ENCODE data around the gene RPTOR. TPM values are rescaled to one million over a fixed set of nuclear protein-coding genes. Genes with fewer than 3 reads are reported as not detected.

RPTOR gene
- total RNA-seq, 1 experiment from 2014 or later = 25.1 TPM

GRCh38 chr17:80969030-80969673 lies 424.5 kb downstream of the RPTOR start:
- DNase-seq (ENCODE audit: low read depth) = no peak

- DNase-seq (ENCODE audit: low read depth) = no peak
Measured at GRCh38 chr17:80969674-80970043, 425.0 kb downstream of the RPTOR start.

- peak; percentile 80 for DNase-seq (ENCODE audit: low read depth)
Measured at GRCh38 chr17:80970044-80970761, 425.6 kb downstream of the RPTOR start.

- peak; percentile 35 for DNase-seq (ENCODE audit: low read depth)
Measured at GRCh38 chr17:80970762-80971703, 426.4 kb downstream of the RPTOR start.

GRCh38 chr17:80971704-80972304 lies 427.2 kb downstream of the RPTOR start:
- no peak for DNase-seq (ENCODE audit: low read depth)

GRCh38 chr17:80976701-80977100 lies 432.1 kb downstream of the RPTOR start:
- no peak for DNase-seq (ENCODE audit: low read depth)

GRCh38 chr17:80977172-80977571 lies 432.5 kb downstream of the RPTOR start:
- no peak for DNase-seq (ENCODE audit: low read depth)

GRCh38 chr17:80978499-80979497 lies 434.2 kb downstream of the RPTOR start:
- DNase-seq (ENCODE audit: low read depth) = peak; percentile 65

GRCh38 chr17:80979547-80980378 lies 435.1 kb downstream of the RPTOR start:
- DNase-seq (ENCODE audit: low read depth) = no peak

GRCh38 chr17:80980397-80981061 lies 435.9 kb downstream of the RPTOR start:
- peak; percentile 41 for DNase-seq (ENCODE audit: low read depth)

- DNase-seq (ENCODE audit: low read depth) = no peak
Measured at GRCh38 chr17:80981062-80981902, 436.6 kb downstream of the RPTOR start.

- DNase-seq (ENCODE audit: low read depth) = no peak
Measured at GRCh38 chr17:80981929-80982425, 437.3 kb downstream of the RPTOR start.

- DNase-seq (ENCODE audit: low read depth) = no peak
Measured at GRCh38 chr17:80982426-80982974, 437.9 kb downstream of the RPTOR start.

- no peak for DNase-seq (ENCODE audit: low read depth)
Measured at GRCh38 chr17:80983545-80983944, 438.9 kb downstream of the RPTOR start.

- peak; percentile 90 for DNase-seq (ENCODE audit: low read depth)
Measured at GRCh38 chr17:80984749-80985148, 440.1 kb downstream of the RPTOR start.

GRCh38 chr17:80986046-80986445 lies 441.4 kb downstream of the RPTOR start:
- DNase-seq (ENCODE audit: low read depth) = no peak

- no peak for DNase-seq (ENCODE audit: low read depth)
Measured at GRCh38 chr17:80986816-80987475, 442.3 kb downstream of the RPTOR start.

All from LHCN-M2 (cell line).